ENCODE measurements around the gene ZNF219. TPM values are rescaled to one million over a fixed set of nuclear protein-coding genes. Genes with fewer than 3 reads are reported as not detected.

ZNF219 gene
- total RNA-seq, 1 experiment from 2014 or later, result 84.5 TPM

DNA sequence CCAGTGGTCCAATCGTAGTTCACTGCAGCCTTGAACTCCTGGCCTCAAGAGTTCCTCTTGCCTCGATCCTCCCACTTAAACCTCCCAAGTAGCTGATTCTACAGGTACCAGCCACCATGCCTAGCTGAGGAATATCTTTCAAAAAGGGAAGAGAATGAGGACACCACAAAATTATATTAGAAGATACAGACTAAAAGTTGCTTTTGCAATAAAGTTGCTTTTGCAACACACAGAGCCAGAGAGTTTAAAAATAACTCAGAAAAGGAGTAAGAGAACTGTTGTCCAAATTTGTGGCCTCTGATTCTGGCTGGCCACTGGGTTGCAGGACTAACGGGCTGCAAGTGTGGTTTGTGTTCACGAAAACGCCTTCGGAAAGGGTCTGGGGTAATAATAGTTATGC, 22.2 kb upstream of the ZNF219 start:
- Histone ChIP-seq H3K4me2 (ENCODE audit: insufficient read depth, insufficient read length, low read length) (no peak overlapping the region), H2BK12ac (ENCODE audit: insufficient read length, low read depth, low read length) (no peak overlapping the region), H3K9me3 (ENCODE audit: control insufficient read depth, low read depth, low read length) (no peaks in the 10 kb centered on the region), H2BK15ac (ENCODE audit: low read depth, low read length) (no peak overlapping the region), H3K27ac (ENCODE audit: insufficient read length, low read depth, low read length) (no peak overlapping the region), H2BK20ac (ENCODE audit: low read depth, low read length, poor library complexity, severe bottlenecking) (no peak overlapping the region), H2BK120ac (ENCODE audit: low read depth, low read length, poor library complexity, severe bottlenecking) (no peak overlapping the region), H3K18ac (ENCODE audit: insufficient read length, low read depth, low read length) (no peak overlapping the region), H4K8ac (replicated peaks; ENCODE audit: insufficient read length, low read depth, low read length) (no peak overlapping the region), H2AK5ac (ENCODE audit: insufficient read length, low read length) (no peak overlapping the region), H4K5ac (ENCODE audit: insufficient read length, low read depth, low read length) (no peak overlapping the region), H2BK5ac (ENCODE audit: insufficient read length, low read length) (no peak overlapping the region), H3K79me2 (ENCODE audit: insufficient read depth, low read length) (no peaks in the 10 kb centered on the region), H3K23me2 (ENCODE audit: insufficient read length, low read depth, low read length, poor library complexity, severe bottlenecking) (no peaks in the 10 kb centered on the region), H3K27me3 (ENCODE audit: insufficient read depth, low read length) (no peaks in the 10 kb centered on the region), H3K14ac (ENCODE audit: insufficient read depth, low read length) (no peak overlapping the region), H3K9ac (ENCODE audit: extremely low read depth, insufficient read length, low read length) (no peak overlapping the region), H3K56ac (ENCODE audit: insufficient read length, low read depth, low read length) (no peak overlapping the region), H3K79me1 (ENCODE audit: insufficient read depth, low read depth, low read length, poor library complexity, severe bottlenecking) (no peaks in the 10 kb centered on the region), H3T11ph (ENCODE audit: low read length) (no peak overlapping the region), H3K4ac (ENCODE audit: low read depth, low read length) (no peak overlapping the region), H3K23ac (ENCODE audit: insufficient read length, low read depth, low read length) (no peak overlapping the region), H4K91ac (ENCODE audit: insufficient read length, low read depth, low read length) (no peak overlapping the region), H2AFZ (ENCODE audit: low read length) (no peak overlapping the region), H3K4me1 (ENCODE audit: insufficient read depth, low read length) (no peaks in the 10 kb centered on the region), H4K20me1 (ENCODE audit: control insufficient read depth, insufficient read depth, insufficient read length) (no peaks in the 10 kb centered on the region)
- Mint-ChIP-seq H3K27ac (no peak overlapping the region), H3K9me3 (no peaks in the 10 kb centered on the region), H3K36me3 (ENCODE audit: insufficient read depth in 1 of 3, low read depth in 3 of 3) (no peaks in the 10 kb centered on the region), H3K4me1 (peaks cover 6% of the 10 kb centered on the region in 2 experiments), H3K27me3 (ENCODE audit: low read depth) (no peaks in the 10 kb centered on the region), H3K4me3 (no peak overlapping the region)
- no peak for DNase-seq
- no CpG with 5 or more reads among the region's 6 CpGs for WGBS (ENCODE audit: extremely low coverage, insufficient read length, low lambda C conversion rate)
- TF ChIP-seq, protein P1, sequence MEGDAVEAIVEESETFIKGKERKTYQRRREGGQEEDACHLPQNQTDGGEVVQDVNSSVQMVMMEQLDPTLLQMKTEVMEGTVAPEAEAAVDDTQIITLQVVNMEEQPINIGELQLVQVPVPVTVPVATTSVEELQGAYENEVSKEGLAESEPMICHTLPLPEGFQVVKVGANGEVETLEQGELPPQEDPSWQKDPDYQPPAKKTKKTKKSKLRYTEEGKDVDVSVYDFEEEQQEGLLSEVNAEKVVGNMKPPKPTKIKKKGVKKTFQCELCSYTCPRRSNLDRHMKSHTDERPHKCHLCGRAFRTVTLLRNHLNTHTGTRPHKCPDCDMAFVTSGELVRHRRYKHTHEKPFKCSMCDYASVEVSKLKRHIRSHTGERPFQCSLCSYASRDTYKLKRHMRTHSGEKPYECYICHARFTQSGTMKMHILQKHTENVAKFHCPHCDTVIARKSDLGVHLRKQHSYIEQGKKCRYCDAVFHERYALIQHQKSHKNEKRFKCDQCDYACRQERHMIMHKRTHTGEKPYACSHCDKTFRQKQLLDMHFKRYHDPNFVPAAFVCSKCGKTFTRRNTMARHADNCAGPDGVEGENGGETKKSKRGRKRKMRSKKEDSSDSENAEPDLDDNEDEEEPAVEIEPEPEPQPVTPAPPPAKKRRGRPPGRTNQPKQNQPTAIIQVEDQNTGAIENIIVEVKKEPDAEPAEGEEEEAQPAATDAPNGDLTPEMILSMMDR (conservative IDR thresholded peaks at IDR 0.05), result no peak

Data from H9 (cell line).